H9 (cell line): ENCODE data around the gene GFM1. TPM values are rescaled to one million over a fixed set of nuclear protein-coding genes. Genes with fewer than 3 reads are reported as not detected.

Experiments used
- DNase-seq: peaks from one replicate; pipeline ENCODE4 v3.0.0-alpha.2; 2017
- H2AFZ ChIP-seq: one replicate; pipeline ENCODE4 v1.6.1; 2013; ENCODE audit warnings: mild to moderate bottlenecking, low read length, control low read depth, moderate library complexity
- H2AK5ac ChIP-seq: 2 replicates; pipeline ENCODE4 v1.6.1; 2013; ENCODE audit warnings: low read length, control low read depth, mixed read lengths; ENCODE audit not compliant: insufficient read length
- H2BK120ac ChIP-seq: one replicate; pipeline ENCODE4 v1.6.1; 2013; ENCODE audit warnings: low read depth, mild to moderate bottlenecking, low read length, control low read depth, inconsistent platforms; ENCODE audit not compliant: poor library complexity, severe bottlenecking
- H2BK12ac ChIP-seq: 2 replicates; pipeline ENCODE4 v1.6.1; 2013; ENCODE audit warnings: low read length, control low read depth, mixed read lengths, low read depth; ENCODE audit not compliant: insufficient read length
- H2BK15ac ChIP-seq: 2 replicates; pipeline ENCODE4 v1.6.1; 2013; ENCODE audit warnings: low read depth, low read length, control low read depth
- H2BK20ac ChIP-seq: one replicate; pipeline ENCODE4 v1.6.1; 2013; ENCODE audit warnings: low read depth, mild to moderate bottlenecking, low read length, control low read depth, inconsistent platforms; ENCODE audit not compliant: poor library complexity, severe bottlenecking
- H2BK5ac ChIP-seq: 2 replicates; pipeline ENCODE4 v1.6.1; 2013; ENCODE audit warnings: low read length, control low read depth, mixed read lengths; ENCODE audit not compliant: insufficient read length
- H3K14ac ChIP-seq: 2 replicates; pipeline ENCODE4 v1.6.1; 2013; ENCODE audit warnings: low read length, control low read depth; ENCODE audit not compliant: insufficient read depth
- H3K18ac ChIP-seq: 2 replicates; pipeline ENCODE4 v1.6.1; 2013; ENCODE audit warnings: low read depth, mild to moderate bottlenecking, mixed read lengths, low read length, control low read depth; ENCODE audit not compliant: insufficient read length
- H3K23ac ChIP-seq: 2 replicates; pipeline ENCODE4 v1.6.1; 2013; ENCODE audit warnings: low read length, control low read depth, mixed read lengths, low read depth; ENCODE audit not compliant: insufficient read length
- H3K23me2 ChIP-seq: 2 replicates; pipeline ENCODE4 v1.6.1; 2013; ENCODE audit warnings: low read depth, mild to moderate bottlenecking, mixed read lengths, low read length, control low read depth; ENCODE audit not compliant: insufficient read length, poor library complexity, severe bottlenecking
- H3K27ac ChIP-seq: 2 replicates; pipeline ENCODE4 v1.5.1; 2013; ENCODE audit warnings: low read length, control low read depth, mixed read lengths, low read depth; ENCODE audit not compliant: insufficient read length
- H3K27me3 ChIP-seq: 2 replicates; pipeline ENCODE4 v1.6.1; 2013; ENCODE audit warnings: low read length, control low read depth, inconsistent platforms; ENCODE audit not compliant: insufficient read depth
- H3K4ac ChIP-seq: 2 replicates; pipeline ENCODE4 v1.6.1; 2013; ENCODE audit warnings: low read depth, mild to moderate bottlenecking, control low read depth, inconsistent platforms, low read length, moderate library complexity
- H3K4me1 ChIP-seq: 2 replicates; pipeline ENCODE4 v1.6.1; 2013; ENCODE audit warnings: low read length, control low read depth, inconsistent platforms; ENCODE audit not compliant: insufficient read depth
- H3K4me2 ChIP-seq: 2 replicates; pipeline ENCODE4 v1.6.1; 2013; ENCODE audit warnings: low read length, control low read depth, mixed read lengths; ENCODE audit not compliant: insufficient read length, insufficient read depth
- H3K56ac ChIP-seq: 2 replicates; pipeline ENCODE4 v1.6.1; 2013; ENCODE audit warnings: low read depth, mild to moderate bottlenecking, mixed read lengths, low read length, control low read depth; ENCODE audit not compliant: insufficient read length
- H3K79me1 ChIP-seq: 2 replicates; pipeline ENCODE4 v1.6.1; 2013; ENCODE audit warnings: low read depth, mild to moderate bottlenecking, moderate library complexity, low read length, control low read depth, inconsistent platforms; ENCODE audit not compliant: insufficient read depth, poor library complexity, severe bottlenecking
- H3K79me2 ChIP-seq: 2 replicates; pipeline ENCODE4 v1.6.1; 2013; ENCODE audit warnings: low read length, control low read depth, inconsistent platforms; ENCODE audit not compliant: insufficient read depth
- H3K9ac ChIP-seq: 2 replicates; pipeline ENCODE4 v1.6.1; 2013; ENCODE audit warnings: low read length, control low read depth, mixed read lengths; ENCODE audit not compliant: insufficient read length; ENCODE audit errors: extremely low read depth
- H3K9me3 ChIP-seq: one replicate; pipeline ENCODE4 v1.6.1; 2013; ENCODE audit warnings: low read depth, low read length, inconsistent platforms; ENCODE audit not compliant: control insufficient read depth
- H3T11ph ChIP-seq: one replicate; pipeline ENCODE4 v1.6.1; 2013; ENCODE audit warnings: mild to moderate bottlenecking, low read length, control low read depth, inconsistent platforms
- H4K20me1 ChIP-seq: one replicate; pipeline ENCODE4 v1.6.1; 2013; ENCODE audit not compliant: control insufficient read depth, insufficient read length, insufficient read depth
- H4K5ac ChIP-seq: 2 replicates; pipeline ENCODE4 v1.6.1; 2013; ENCODE audit warnings: low read depth, mild to moderate bottlenecking, mixed read lengths, low read length, control low read depth; ENCODE audit not compliant: insufficient read length
- H4K8ac ChIP-seq: replicated peaks from 2 replicates; pipeline ENCODE4 v1.6.1; 2013; ENCODE audit warnings: low read length, control low read depth, mixed read lengths, low read depth; ENCODE audit not compliant: insufficient read length
- H4K91ac ChIP-seq: 2 replicates; pipeline ENCODE4 v1.6.1; 2013; ENCODE audit warnings: low read depth, mild to moderate bottlenecking, moderate library complexity, mixed read lengths, low read length, control low read depth; ENCODE audit not compliant: insufficient read length
- H3K27ac Mint-ChIP-seq, 3 experiments: 2 replicates in 2 of 3; 3 replicates in 1 of 3; pipeline ENCODE4 v1.8.0; 2020 to 2021; ENCODE audit warnings: mixed read lengths in 3 of 3, mild to moderate bottlenecking in 1 of 3, moderate library complexity in 1 of 3
- H3K27me3 Mint-ChIP-seq: 2 replicates; pipeline ENCODE4 v1.8.0; 2021; ENCODE audit warnings: low read depth, mild to moderate bottlenecking, moderate library complexity, mixed read lengths
- H3K36me3 Mint-ChIP-seq, 3 experiments: 2 replicates in 2 of 3; 3 replicates in 1 of 3; pipeline ENCODE4 v1.8.0; 2020 to 2021; ENCODE audit warnings: low read depth in 3 of 3, mixed read lengths in 3 of 3; ENCODE audit not compliant: insufficient read depth in 1 of 3
- H3K4me1 Mint-ChIP-seq, 2 experiments: 2 replicates each; pipeline ENCODE4 v1.8.0; 2020; ENCODE audit warnings: mixed read lengths in 2 of 2
- H3K4me3 Mint-ChIP-seq, 2 experiments: 2 replicates in 1 of 2; 3 replicates in 1 of 2; pipeline ENCODE4 v1.8.0; 2020 to 2021; ENCODE audit warnings: mild to moderate bottlenecking in 2 of 2, mixed read lengths in 2 of 2, moderate library complexity in 1 of 2
- H3K9me3 Mint-ChIP-seq, 2 experiments: 2 replicates in 1 of 2; 3 replicates in 1 of 2; pipeline ENCODE4 v1.8.0; 2020; ENCODE audit warnings: mild to moderate bottlenecking in 2 of 2, mixed read lengths in 2 of 2, moderate library complexity in 1 of 2
- WGBS: extraction: QIAGEN DNeasy Blood & Tissue Kit; methylation state at CpG from one replicate; pipeline ENCODE4 v1.1.7; 2013; ENCODE audit warnings: missing lambda C conversion rate, low lambda C conversion rate, mixed read lengths; ENCODE audit not compliant: insufficient read length; ENCODE audit errors: extremely low coverage; 5-methylcytosine and 5-hydroxymethylcytosine counted together
- total RNA-seq: library from RNA; stranded (reverse); gene quantifications from 2 replicates; pipeline ENCODE4 v1.2.1, GENCODE V29; 2021
- TF ChIP-seq, protein P1 (sequence below): fragments of 200-600 bp; sonication (generic); conservative IDR thresholded peaks from 3 replicates; pipeline ENCODE4 v1.8.0; 2021; ENCODE audit warnings: antibody characterized with exemption, mild to moderate bottlenecking

The GFM1 gene
- total RNA-seq, 1 experiment from 2014 or later: 47.1 TPM

- no peak overlapping the region for H3K4me3 Mint-ChIP-seq
- Histone ChIP-seq H3K4me1 (no peaks in the 10 kb centered on the region; the same call in 1 of the 2 replicates), H3K23ac (no peak overlapping the region), H4K5ac (no peak overlapping the region), H3K27me3 (no peaks in the 10 kb centered on the region; the same call in 1 of the 2 replicates), H3K56ac (no peak overlapping the region), H3K27ac (no peak overlapping the region), H2BK12ac (no peak overlapping the region), H2AFZ (no peak overlapping the region), H4K91ac (no peak overlapping the region), H3K4ac (no peak overlapping the region), H3K4me2 (no peak overlapping the region), H2AK5ac (no peak overlapping the region), H3K9ac (no peak overlapping the region), H3K79me1 (no peaks in the 10 kb centered on the region), H3K14ac (no peak overlapping the region), H3K79me2 (no peaks in the 10 kb centered on the region), H2BK120ac (no peak overlapping the region), H4K8ac (no peak overlapping the region), H4K20me1 (no peaks in the 10 kb centered on the region), H3K18ac (no peak overlapping the region), H2BK20ac (no peak overlapping the region), H3K23me2 (peaks cover 16% of the 10 kb centered on the region), H3K9me3 (no peaks in the 10 kb centered on the region), H2BK5ac (no peak overlapping the region), H2BK15ac (no peak overlapping the region), H3T11ph (no peak overlapping the region)
- H3K9me3 Mint-ChIP-seq: no peaks in the 10 kb centered on the region
- DNase-seq: no peak
- H3K27me3 Mint-ChIP-seq: peaks cover 20% of the 10 kb centered on the region
- no CpG with 5 or more reads among the region's 4 CpGs for WGBS
- no peak overlapping the region for H3K27ac Mint-ChIP-seq
- TF ChIP-seq, protein P1, sequence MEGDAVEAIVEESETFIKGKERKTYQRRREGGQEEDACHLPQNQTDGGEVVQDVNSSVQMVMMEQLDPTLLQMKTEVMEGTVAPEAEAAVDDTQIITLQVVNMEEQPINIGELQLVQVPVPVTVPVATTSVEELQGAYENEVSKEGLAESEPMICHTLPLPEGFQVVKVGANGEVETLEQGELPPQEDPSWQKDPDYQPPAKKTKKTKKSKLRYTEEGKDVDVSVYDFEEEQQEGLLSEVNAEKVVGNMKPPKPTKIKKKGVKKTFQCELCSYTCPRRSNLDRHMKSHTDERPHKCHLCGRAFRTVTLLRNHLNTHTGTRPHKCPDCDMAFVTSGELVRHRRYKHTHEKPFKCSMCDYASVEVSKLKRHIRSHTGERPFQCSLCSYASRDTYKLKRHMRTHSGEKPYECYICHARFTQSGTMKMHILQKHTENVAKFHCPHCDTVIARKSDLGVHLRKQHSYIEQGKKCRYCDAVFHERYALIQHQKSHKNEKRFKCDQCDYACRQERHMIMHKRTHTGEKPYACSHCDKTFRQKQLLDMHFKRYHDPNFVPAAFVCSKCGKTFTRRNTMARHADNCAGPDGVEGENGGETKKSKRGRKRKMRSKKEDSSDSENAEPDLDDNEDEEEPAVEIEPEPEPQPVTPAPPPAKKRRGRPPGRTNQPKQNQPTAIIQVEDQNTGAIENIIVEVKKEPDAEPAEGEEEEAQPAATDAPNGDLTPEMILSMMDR: peak; percentile 6; the same call in 1 of the 3 replicates
- peaks cover 8 to 16% of the 10 kb centered on the region in 2 experiments for H3K4me1 Mint-ChIP-seq
- no peaks in the 10 kb centered on the region; a peak in 1 of 7 replicates for H3K36me3 Mint-ChIP-seq
These were observed 83.7 kb downstream of the GFM1 start for GRCh38 chr3:158728061-158728377.
